CD4-positive, alpha-beta T cell treated with Interleukin-4 for 1 hour (primary cell): ENCODE measurements around the gene SND1.

Source experiments
- DNase-seq, 2 donors: peaks; one replicate each; pipeline ENCODE4 v3.0.0-alpha.2; 2020 to 2022

The SND1 gene

DNA sequence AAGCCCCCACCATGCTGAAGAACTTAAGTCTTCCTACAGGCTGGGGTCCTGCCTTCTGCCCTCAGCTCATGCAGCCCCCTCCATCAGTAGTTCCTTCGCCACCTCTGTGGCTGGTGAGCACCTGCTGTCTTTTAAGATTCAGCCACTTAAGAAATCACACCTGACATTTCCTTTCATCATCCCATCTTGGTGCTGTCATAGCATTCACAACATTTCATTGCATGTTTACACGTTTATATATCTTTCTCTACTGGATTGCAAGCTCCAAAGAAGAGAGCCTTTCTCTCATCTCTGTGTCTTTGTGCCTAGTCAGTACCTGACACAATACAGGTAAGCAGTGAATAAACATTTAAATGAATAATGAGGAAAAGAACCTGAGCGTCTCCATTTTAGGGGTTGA is 38.3 kb downstream of the SND1 start:
- no peak for DNase-seq

DNA sequence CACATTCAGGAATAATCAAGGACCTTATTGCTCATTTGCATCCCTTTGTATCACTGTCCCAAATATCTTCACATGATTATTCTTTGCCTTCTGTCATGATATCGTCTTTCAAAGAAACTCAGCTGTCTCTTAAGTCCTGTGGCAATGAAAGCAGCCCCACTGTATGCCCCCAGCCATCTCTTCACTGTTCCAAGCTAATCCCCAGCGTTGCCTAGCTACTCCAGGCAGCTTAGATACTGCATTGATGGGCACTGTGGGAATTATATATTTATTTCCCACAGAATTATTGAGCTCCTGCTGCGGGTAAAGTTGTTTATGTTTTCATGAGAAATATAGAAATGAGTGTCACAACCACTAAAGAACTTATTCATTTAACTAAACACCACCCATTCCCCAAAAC is 38.8 kb downstream of the SND1 start:
- DNase-seq, result no peak

DNA sequence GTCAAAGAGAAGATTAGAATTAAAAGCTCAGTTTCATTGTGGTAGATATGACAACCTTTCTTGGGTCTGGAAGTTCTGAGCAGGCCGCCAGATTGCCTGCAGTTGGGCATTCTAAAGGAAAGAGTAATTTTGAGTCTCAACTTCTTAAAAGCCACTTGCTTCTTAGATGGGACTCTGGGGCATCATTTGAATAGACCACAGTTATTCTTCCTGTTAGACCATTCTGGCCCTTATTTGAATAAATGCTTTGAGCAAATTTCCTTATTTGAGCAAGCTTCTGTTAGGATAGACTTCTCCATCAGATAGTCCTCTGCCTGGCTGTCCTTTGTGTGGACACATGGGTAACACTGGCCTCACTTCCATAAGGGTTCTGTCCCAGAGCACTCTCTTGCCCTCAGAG is 40.2 kb downstream of the SND1 start:
- no peak for DNase-seq

DNA sequence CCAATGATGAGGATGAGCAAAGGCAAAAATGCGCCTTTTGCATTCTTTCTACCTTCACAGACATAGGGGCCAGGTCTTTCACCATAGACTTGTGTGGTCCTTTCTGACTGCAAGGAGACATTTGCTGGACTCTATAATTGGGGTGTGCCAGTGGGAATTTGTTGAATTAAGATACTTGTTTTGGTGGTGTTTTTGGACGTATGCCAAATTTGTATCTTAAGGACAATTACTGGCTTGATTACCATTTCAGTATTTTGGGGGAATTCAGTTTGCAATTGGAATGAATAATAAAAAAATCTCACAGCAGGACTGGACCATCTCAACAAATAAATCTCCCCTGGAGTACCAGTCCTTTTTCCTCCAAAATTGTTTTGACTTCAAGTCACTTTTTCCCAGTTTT is 47.9 kb downstream of the SND1 start:
- DNase-seq, result no peak

DNA sequence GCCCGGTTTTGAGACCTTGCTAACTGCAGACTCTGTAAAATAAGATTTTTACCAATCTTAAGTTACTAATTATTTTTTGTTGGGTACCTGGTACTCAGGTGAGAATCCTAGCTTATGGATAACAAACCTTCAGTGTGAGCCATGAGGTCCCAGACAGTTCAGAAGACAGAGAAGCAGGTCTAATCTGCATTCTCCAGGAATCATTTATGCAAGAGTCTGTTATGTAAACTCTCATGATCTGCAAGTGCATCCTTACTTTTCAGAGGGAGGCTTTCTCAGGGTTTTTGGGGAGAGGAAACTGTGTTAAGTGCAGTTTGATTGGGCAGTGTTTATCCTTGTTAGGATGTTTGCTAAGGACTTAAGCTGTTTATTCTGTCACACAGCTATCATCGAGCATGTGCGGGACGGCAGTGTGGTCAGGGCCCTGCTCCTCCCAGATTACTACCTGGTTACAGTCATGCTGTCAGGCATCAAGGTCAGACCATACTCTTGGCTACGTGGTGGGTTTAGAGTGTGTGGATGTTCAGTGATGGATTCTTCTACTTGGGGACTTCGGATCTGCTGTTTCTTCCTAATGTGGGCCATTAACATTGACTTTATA is 50.2 kb downstream of the SND1 start:
- no peak for DNase-seq

DNA sequence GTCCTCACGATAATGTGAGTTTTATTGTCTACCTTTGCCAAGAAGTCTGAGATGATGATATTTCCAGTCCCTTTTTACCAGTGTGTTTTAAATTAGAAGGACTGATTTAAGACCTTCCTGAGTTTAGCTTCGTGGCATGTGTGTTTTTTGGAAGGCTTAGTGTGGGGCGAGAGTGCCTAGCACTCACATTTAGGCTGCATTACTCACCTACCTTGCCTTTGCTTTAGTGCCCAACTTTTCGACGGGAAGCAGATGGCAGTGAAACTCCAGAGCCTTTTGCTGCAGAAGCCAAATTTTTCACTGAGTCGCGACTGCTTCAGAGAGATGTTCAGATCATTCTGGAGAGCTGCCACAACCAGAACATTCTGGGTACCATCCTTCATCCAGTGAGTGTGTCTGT is 50.9 kb downstream of the SND1 start:
- DNase-seq, result no peak

DNA sequence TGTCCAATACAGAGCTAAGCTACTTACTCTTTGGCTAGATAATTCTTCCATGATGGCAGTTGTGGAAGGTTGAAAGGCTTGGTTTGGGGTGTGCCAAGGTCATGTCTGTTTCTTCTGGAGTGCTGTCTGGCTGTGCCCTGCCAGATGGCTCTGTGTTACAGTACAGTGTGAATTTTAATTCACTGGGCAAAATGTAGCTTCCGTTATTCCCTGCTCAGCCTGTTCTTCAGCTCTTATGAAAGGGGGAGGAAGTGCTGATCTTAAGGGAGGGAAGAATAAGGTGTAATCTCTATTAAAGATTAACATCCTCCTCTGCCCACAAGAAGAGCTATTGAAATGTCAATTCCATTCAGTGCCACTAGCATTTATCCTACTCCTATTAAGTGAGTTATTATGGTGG is 52.2 kb downstream of the SND1 start:
- no peak for DNase-seq

DNA sequence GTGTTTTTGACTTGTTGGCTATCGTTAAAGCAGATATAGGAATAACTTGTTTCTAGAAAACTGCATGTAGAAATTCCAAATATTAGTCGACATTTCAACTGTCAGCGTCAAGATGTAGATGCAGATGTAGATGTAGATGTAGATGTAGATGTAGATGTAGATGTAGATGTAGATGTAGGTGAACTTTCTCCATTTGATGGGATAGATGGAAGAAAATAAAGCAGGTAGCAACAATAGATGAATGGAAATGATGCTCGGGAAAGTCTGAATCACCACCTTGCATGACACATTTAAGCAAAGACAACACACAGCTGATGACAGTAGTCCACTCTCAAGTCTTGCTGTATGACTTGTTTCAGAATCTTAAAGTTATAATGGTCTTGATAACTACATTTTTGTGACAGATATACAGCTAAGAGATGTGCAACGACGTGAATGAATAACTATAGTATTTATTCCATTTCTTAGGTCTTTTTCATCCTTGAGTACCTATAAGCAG is 53.5 kb downstream of the SND1 start:
- DNase-seq, result no peak

DNA sequence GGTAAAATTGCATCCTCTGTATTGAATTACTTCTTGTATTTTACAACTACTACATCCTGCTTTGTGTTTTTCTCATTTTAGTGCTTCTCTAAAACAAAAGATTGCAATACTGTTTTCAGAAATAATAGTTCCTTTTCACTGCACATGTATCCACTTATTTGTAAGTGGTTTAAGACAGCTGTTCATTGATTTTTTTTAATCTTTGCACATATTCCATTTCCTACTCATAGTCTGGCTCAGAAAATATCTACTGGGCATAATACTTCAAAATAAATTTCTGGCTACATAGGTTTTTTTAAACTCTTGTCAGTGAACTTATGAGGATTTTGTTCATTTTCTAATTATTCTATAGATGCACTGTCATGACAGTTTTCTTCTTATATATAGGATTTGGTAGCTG is 54.8 kb downstream of the SND1 start:
- DNase-seq, result no peak

DNA sequence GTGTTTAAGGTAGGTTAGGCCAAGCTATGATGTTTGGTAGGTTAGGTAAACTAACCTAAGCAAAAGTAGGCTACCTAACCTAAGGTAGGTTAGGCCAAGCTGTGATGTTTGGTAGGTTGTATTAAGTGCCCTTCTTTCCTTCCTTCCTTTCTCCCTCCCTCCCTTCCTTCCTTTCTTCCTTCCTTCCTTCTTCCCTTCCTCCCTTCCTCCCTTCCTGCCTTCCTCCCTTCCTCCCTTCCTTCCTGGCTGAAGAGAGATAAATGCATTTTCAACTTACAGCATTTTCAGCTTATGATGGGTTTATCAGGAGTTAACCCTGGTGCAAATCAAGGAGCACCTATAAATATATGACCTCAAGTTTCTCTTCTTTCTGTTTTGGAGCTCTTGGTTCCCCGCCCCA is 56.2 kb downstream of the SND1 start:
- no peak for DNase-seq

DNA sequence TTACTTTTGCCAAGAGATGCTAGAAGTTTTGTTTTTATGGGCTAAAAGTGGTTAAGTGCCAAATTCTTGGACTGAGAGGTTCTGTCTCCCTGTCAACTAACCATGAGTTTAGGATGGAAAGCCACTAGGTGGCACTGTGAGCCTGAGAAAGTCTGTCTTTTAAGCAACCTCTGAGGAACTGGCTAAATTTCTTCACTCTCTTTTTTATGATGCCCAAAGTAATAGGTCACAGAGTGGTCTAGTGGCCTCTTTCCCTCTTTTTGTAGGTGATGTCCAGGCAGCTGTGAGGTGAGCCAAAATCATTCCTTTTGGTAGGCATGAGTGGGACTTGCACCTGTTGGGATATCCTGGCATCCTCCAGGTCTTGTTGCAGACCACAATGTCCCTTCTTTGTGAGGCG is 56.8 kb downstream of the SND1 start:
- DNase-seq, result peak; percentile 70 to 76

DNA sequence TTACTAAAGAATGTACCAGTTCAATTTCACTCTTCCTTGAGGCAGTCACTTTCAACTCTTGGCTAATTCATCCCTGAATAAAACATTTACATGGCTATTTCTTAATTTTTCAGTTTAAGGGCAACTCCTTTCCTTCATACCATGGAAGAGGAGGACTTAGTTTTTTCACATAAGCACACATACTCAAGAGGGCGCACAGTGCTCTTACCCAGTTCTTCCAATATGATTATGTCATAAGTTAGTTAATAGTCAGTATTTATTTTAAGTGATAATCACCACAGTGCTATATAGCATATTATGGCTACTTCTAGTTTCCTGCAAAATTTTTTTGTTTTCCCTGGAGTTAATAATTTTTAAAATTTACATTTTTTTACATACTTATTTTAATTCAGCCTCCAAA is 58.6 kb downstream of the SND1 start:
- no peak for DNase-seq

DNA sequence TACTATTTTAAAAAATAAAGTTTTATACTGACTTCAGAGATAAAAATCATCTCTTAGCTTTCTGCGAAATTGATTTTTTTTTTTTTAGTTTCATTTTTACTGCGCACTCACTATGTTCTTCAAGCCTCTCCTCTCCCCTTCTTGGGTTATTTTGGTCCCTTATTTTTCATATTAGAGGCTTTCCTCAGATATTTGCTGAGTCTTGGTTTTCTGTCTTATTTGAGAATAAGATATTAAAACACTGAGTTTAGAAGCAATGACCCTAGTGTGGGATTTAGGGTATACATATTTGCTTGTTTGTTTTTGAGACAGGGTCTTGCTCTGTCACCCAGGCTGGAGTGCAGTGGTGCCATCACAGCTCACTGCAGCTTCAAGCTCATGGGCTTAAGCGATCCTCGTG is 59.9 kb downstream of the SND1 start:
- no peak for DNase-seq

DNA sequence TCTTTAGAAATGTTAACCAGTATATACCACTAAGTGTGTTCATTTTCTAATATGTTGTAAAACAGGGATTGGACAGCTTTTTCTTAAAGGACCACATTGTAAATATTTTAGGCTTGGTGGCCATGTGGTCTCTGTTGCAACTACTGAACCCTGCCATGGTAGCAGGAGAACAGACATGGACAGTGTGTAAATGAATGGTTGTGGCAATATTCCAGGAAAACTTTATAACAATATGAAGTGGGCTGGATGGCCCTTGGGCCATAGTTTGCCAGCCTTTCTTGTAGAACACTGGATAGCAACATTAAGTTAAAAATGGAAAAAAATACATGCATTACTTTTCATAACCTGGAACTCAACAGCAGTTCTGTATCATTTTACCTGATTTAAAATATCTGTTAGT is 61.0 kb downstream of the SND1 start:
- no peak for DNase-seq

DNA sequence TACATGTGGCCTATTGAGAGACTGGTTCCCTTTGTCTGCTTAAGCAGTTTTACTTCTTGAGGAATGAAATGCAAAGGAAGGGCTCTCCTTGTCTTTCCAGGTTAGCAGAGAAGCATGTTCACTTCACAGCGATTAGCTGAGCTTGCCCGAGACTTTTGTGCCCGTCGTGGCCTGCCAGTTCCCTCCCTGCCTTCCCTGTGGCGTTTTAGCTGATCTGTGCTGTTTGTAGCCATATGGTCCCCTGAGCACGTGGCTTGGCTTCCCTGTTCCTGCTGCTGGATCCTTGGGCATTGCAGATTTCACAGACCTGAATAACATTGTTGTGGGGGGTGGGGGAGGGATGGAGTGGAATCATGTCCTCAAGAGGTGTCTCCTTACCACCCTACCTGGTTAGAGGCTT is 61.8 kb downstream of the SND1 start:
- no peak for DNase-seq

DNA sequence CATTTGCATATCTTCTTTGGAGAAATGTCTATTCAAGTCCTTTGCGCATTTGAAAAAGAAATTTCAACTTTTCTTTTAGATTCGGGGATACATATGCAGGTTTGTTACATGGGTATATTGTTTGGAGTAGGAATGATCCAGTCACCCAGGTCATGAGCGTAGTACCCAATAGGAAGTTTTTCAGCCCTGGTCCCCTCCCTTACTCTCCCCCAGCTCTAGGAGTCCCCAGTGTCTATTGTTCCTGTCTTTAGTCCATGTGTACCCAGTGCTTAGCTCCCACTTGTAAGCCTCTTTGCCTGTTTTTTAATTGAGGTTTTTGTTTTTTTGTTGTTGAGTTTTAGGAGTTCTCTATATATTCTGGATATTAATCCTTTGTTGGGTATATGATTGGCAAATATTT is 63.3 kb downstream of the SND1 start:
- DNase-seq, result no peak

DNA sequence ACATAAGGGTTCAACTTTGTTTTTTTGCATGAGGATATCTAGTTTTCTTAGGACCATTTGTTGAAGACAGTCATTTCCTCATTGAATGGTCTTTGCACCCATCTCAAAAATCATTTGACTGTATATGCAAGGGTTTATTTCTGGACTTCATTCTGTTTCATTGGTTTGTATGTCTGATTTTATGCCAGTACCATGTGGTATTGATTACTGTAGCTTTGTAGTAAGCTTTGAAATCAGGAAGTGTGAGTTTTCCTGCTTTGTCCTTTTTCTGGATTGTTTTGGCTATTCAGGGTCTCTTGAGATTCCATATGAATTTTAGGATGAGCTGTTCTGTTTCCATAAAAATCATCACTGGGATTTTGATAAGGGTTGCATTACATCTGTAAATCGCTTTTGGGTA is 63.9 kb downstream of the SND1 start:
- DNase-seq, result no peak

DNA sequence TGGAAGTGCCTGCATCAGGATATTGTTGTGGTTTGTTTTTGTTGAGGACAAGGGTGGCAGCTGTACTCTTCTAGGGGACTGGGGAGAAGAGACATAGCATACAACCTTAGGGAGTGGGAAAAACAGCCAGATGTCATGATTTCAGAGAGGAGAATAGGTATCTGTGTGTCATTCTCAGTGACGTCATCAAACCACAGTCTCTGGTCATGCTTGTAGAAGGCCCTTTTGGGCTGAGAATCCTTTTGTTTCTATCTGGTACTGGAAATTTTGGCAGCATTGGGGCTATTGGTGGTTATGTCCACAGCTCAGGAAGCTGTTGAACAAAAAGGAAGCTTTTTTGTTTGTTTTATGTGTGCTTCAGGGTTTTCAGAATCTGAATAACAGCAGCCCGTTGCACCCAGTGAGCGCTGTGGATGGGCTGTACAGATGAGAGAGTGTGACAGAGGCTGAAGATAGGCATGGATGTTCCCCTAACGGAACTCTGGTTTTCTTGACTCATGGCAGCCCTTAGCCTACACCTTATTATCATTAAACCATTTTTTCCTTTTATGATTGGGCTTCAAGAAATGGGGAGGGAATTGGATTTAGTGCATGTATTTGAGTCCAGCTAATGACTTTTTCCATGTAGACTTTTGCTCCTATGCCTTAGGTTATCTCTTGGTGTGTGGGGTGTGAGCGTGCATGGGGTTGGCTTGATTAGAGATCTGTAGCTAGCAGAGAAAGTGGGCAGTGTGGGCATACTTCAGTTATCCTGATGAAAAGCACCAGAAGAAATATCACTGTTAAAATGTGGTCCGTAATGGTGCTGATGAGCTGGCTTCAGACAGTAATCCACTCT is 65.7 kb downstream of the SND1 start:
- no peak for DNase-seq

DNA sequence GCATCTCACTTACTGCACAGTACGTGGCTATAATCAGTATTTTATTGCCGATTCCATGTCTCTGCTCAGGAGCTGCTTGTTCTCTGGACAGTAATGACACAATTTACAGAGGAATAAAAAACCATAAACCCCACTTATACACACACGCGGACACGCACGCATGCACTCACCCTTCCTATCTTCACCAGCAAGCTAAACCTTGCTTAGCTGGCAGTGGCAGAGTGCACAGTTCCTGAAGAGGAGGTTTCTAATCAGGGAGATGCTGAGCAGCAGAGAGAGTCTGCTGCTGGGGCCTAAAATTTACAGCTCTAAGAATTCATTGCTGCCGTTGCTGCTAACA is 66.3 kb downstream of the SND1 start:
- DNase-seq, result no peak

DNA sequence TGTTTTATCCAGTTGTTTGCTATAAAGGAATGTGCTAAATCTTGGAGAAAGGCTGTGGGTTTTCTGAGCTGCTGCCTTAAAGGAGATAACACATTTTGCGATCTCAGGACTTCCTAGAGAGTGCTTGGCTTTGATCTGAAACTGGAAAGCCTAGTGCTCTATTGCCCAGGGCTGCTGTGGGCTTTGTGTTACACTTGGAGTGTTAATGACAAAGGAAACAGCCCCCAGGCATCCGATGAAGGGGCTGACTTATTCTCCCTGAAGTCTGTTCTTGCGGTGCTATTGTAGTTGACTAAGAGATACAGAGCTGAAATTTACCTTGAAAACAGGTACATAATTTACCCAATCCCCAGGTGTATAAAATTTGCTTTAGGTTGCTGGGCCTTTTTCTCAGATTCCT is 74.5 kb downstream of the SND1 start:
- DNase-seq, result no peak

DNA sequence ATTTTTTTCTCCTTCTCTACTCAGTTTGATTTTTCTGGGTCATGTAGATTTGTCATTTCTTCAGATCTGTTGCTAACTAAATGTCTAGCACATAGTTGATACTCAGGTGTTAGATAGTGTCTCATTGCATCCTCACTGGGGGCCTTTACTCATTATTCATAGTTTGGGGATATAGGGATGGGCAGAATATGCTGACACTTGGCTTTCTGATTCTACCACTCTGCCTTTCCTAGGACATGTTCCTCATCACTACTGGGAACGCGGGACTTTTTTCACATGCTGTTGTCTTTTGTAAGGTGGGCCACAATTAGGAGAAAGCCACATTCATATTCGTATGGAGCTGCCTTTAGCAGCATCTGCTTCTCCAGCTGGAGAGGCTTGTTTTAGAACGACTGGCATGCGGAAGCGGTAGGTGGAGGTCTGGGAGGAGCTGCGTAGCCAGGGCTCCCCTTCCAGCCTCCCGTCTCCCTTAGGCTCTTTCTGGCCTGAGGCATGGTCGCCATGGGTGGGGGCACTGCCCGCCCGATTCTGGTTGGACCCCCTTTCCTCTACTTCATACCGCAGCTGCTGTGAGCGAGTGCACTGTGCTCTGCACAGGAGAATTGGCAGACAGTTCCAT is 78.8 kb downstream of the SND1 start:
- no peak for DNase-seq

DNA sequence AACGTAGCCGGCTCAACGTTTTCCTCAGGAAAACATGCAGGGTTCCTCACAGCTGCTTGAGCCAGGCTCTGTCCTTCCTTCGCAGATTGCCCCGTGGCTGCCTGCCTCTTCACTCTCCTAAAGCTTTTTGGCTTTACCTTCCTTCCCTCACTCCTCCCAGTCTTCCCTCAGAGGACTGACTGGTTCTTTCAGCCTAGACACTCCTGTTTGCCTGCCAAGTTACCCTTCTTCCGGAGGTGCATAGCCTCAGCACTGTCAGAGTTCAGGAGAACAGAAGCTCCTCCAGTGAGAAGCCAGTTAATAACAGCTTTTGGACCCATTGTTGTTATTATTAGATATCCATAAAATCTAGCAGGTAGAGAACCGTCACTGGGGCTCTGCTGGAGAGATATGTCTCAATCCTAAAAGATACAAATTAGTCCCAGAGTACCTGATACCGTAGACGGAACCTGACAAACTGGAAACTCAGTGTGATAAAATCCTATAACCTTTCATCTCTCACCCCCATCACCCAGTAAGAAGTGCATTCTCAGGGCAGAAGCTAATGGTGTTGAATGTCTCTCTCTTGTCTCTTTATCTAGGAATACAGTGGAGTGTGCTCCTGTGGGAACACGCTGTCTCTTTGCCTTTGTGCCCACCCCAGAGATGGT is 79.6 kb downstream of the SND1 start:
- DNase-seq, result no peak

DNA sequence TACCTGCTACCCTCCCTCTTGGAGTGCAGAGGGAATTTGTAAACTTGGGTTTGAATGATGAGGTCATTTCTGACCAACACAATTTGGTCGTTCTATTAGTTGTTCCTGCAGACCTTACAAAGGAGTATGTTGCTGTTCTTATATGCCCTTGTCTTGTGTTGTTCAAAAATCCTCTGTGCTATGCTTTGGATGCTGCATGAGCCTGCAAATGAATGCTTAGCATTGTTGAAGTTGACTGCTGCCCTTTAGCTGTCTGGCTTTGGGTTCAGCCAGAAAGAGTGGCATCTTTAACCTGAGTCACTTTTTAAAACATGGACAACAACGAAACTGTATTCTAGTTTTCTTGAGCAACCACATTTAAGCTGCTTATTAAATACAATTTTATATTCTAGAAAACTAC is 80.3 kb downstream of the SND1 start:
- no peak for DNase-seq

DNA sequence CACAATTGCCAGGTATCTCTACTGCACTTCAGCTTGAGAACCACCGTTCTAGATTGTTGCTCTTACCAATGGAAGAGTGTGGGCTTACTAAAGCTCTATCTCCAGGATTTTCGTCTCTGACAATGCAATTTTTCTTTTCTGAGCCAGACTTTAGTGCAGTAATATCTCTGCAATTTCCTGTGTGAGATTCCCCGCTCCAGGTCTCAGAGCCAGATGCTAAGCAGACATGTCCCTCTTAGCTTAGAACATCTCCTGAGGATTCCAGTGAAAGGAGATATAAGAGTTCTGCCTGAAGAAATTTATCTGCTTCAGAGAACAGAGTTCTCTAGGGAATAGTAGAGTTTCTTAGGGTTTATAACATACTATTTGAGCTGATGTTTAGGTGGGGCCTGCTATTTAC is 82.0 kb downstream of the SND1 start:
- DNase-seq, result no peak
